Liver (tissue), 3 donors: ENCODE measurements around the gene TSPAN17.

Experiments
- CTCF ChIP-seq: fragments of 150-350 bp; IDR thresholded peaks from 2 replicates; pipeline ENCODE4 v1.5.1; 2017; ENCODE audit warnings: improper control_type of control experiment, low read depth, low read length; ENCODE audit not compliant: missing input control
- EGR1 ChIP-seq, 2 donors: IDR thresholded peaks; 2 replicates each; pipeline ENCODE4 v1.6.1; 2016 to 2018; ENCODE audit warnings: antibody characterized with exemption in 2 of 2, low read depth in 2 of 2
- FOXA1 ChIP-seq: IDR thresholded peaks from 2 replicates; pipeline ENCODE4 v1.6.1; 2016; ENCODE audit warnings: antibody characterized with exemption
- FOXA2 ChIP-seq: IDR thresholded peaks from 2 replicates; pipeline ENCODE4 v1.6.1; 2016; ENCODE audit warnings: antibody characterized with exemption
- GABPA ChIP-seq, 2 donors: IDR thresholded peaks in 1 of 2; conservative IDR thresholded peaks in 1 of 2; 2 replicates each; pipeline ENCODE4 v1.6.1; 2016; ENCODE audit warnings: antibody characterized with exemption in 2 of 2, mild to moderate bottlenecking in 1 of 2, moderate library complexity in 1 of 2
- HNF4G ChIP-seq: IDR thresholded peaks from 2 replicates; pipeline ENCODE4 v1.6.1; 2016; ENCODE audit warnings: antibody characterized with exemption
- JUND ChIP-seq, 2 donors: IDR thresholded peaks; 2 replicates each; pipeline ENCODE4 v1.6.1; 2016; ENCODE audit warnings: antibody characterized with exemption in 2 of 2
- MAX ChIP-seq: IDR thresholded peaks from 2 replicates; pipeline ENCODE4 v1.6.1; 2016; ENCODE audit warnings: antibody characterized with exemption
- RAD21 ChIP-seq, 2 donors: IDR thresholded peaks; 2 replicates each; pipeline ENCODE4 v1.6.1; 2016; ENCODE audit warnings: antibody characterized with exemption in 2 of 2, mild to moderate bottlenecking in 2 of 2
- REST ChIP-seq: IDR thresholded peaks from 2 replicates; pipeline ENCODE4 v1.6.1; 2016; ENCODE audit warnings: antibody characterized with exemption, mild to moderate bottlenecking
- SP1 ChIP-seq: IDR thresholded peaks from 2 replicates; pipeline ENCODE4 v1.6.1; 2018; ENCODE audit warnings: antibody characterized with exemption, mild to moderate bottlenecking
- TAF1 ChIP-seq: conservative IDR thresholded peaks from 2 replicates; pipeline ENCODE4 v1.6.1; 2016; ENCODE audit warnings: antibody characterized with exemption, mild to moderate bottlenecking
- YY1 ChIP-seq: IDR thresholded peaks from 2 replicates; pipeline ENCODE4 v1.6.1; 2016; ENCODE audit warnings: antibody characterized with exemption, mild to moderate bottlenecking
- ZBTB33 ChIP-seq: IDR thresholded peaks from 2 replicates; pipeline ENCODE4 v1.6.1; 2016; ENCODE audit warnings: antibody characterized with exemption
- donor health status: healthy.
- donor health status: healthy.

- TF ChIP-seq CTCF (no peak), MAX (no peak), REST (no peak), YY1 (no peak), RAD21 (IDR thresholded peaks at IDR 0.05) (no peak), HNF4G (no peak), TAF1 (no peak), JUND (IDR thresholded peaks at IDR 0.05) (no peak), FOXA1 (no peak), GABPA (IDR thresholded peaks at IDR 0.05 in 1 of 2, conservative IDR thresholded peaks at IDR 0.05 in 1 of 2) (no peak), SP1 (no peak), EGR1 (IDR thresholded peaks at IDR 0.05; ENCODE audit: low read depth in 2 of 2) (no peak), ZBTB33 (no peak), FOXA2 (no peak)
Measured at GRCh38 chr5:176704817-176705216, 57.5 kb downstream of the TSPAN17 start.
